B cell (primary cell): ENCODE results near the gene AKAP9. TPM values are rescaled to one million over a fixed set of nuclear protein-coding genes. Genes with fewer than 3 reads are reported as not detected.
"Not testable (repeated sequence)": the region's sequence is repeated elsewhere in the genome, so short reads cannot be mapped to it uniquely, and the experiment has no call there.

ENCODE experiments used
- ATAC-seq: fragments of 200-7000 bp; cut with Tn5 transposase; one replicate; pipeline ENCODE4 v1.10.0; 2021; ENCODE audit warnings: low read depth, mild to moderate bottlenecking, moderate number of reproducible peaks, moderate library complexity
- CTCF ChIA-PET: fragments of 350-600 bp; sonication (Branson Sonifier 250); formaldehyde crosslinking; loops from one replicate; lab custom pipeline; 2021; ENCODE audit warnings: antibody characterized with exemption, inconsistent platforms; lab: Charles Lee
- POLR2A ChIA-PET: fragments of 350-600 bp; sonication (Branson Sonifier 250); formaldehyde crosslinking; loops from one replicate; lab custom pipeline; 2021; ENCODE audit warnings: antibody characterized with exemption; lab: Charles Lee
- DNase-seq: peaks from one replicate; pipeline ENCODE4 v3.0.0; 2013
- H2AFZ ChIP-seq: 2 replicates; pipeline ENCODE4 v1.6.1; 2012; ENCODE audit warnings: mild to moderate bottlenecking, low read depth, low read length; ENCODE audit not compliant: insufficient read depth, poor library complexity, severe bottlenecking
- H3K27ac ChIP-seq, 2 donors: 1 replicate in 1 of 2; 2 replicates in 1 of 2; pipeline ENCODE4 v1.5.1; 2012 to 2013; ENCODE audit warnings: low read length in 2 of 2, mild to moderate bottlenecking in 2 of 2, moderate library complexity in 1 of 2
- H3K27me3 ChIP-seq, 4 experiments: fragments of 200-600 bp in 1 of 4; sonication (generic) in 1 of 4; replicated peaks in 1 of 4; 1 replicate in 2 of 4; 2 replicates in 2 of 4; pipeline versions ENCODE4 v1.6.1 to v1.7.0; 2013 to 2016; ENCODE audit warnings: low read length in 3 of 4, mild to moderate bottlenecking in 2 of 4, mixed read lengths in 1 of 4, moderate library complexity in 1 of 4; ENCODE audit not compliant: insufficient read depth in 4 of 4, control insufficient read depth in 3 of 4; ENCODE audit errors: control extremely low read depth in 1 of 4
- H3K36me3 ChIP-seq, 2 experiments: replicated peaks in 1 of 2; 1 replicate in 1 of 2; 2 replicates in 1 of 2; pipeline versions ENCODE4 v1.6.1 to v1.7.1; 2013; ENCODE audit warnings: low read length in 1 of 2; ENCODE audit not compliant: insufficient read depth in 2 of 2, control insufficient read depth in 1 of 2; ENCODE audit errors: control extremely low read depth in 1 of 2, extremely low read depth in 1 of 2
- H3K4me1 ChIP-seq, 2 donors: fragments of 200-600 bp in 1 of 2; sonication (generic) in 1 of 2; 1 replicate in 1 of 2; 2 replicates in 1 of 2; pipeline versions ENCODE4 v1.5.1 to v1.6.1; 2013 to 2017; ENCODE audit warnings: low read length in 2 of 2; ENCODE audit not compliant: control insufficient read depth in 2 of 2, insufficient read depth in 2 of 2
- H3K4me2 ChIP-seq: replicated peaks from 2 replicates; pipeline ENCODE3; 2012; ENCODE audit warnings: mild to moderate bottlenecking, low read depth, low read length; ENCODE audit not compliant: poor library complexity, severe bottlenecking
- H3K4me3 ChIP-seq, 5 experiments: fragments of 200-600 bp in 1 of 5; sonication (generic) in 1 of 5; 1 replicate in 3 of 5; 2 replicates in 2 of 5; pipeline versions ENCODE4 v1.5.1 to v1.7.0; 2011 to 2016; ENCODE audit warnings: low read length in 4 of 5, mild to moderate bottlenecking in 4 of 5, low read depth in 2 of 5, control low read depth in 1 of 5, moderate library complexity in 1 of 5; ENCODE audit not compliant: insufficient read depth in 1 of 5; ENCODE audit errors: control extremely low read depth in 1 of 5, extremely low read depth in 1 of 5
- H3K79me2 ChIP-seq: fragments of 200-600 bp; sonication (generic); one replicate; pipeline ENCODE4 v1.6.0; 2016; ENCODE audit warnings: low read length; ENCODE audit not compliant: control insufficient read depth, insufficient read depth
- H3K9ac ChIP-seq: fragments of 200-600 bp; sonication (generic); 2 replicates; pipeline ENCODE4 v1.6.1; 2017; ENCODE audit warnings: mild to moderate bottlenecking, low read length, moderate library complexity
- H3K9me3 ChIP-seq, 3 donors: one replicate each; pipeline versions ENCODE4 v1.6.1 to v1.7.1; 2013; ENCODE audit warnings: low read length in 2 of 3; ENCODE audit not compliant: control insufficient read depth in 2 of 3, insufficient read depth in 1 of 3; ENCODE audit errors: control extremely low read depth in 1 of 3
- H4K20me1 ChIP-seq: 2 replicates; pipeline ENCODE4 v1.6.0; 2012; ENCODE audit warnings: mild to moderate bottlenecking, low read length; ENCODE audit not compliant: insufficient read depth, control insufficient read depth, poor library complexity, severe bottlenecking
- H3K27ac Mint-ChIP-seq: one replicate; pipeline ENCODE4 v1.8.0; 2021; ENCODE audit warnings: mixed read lengths
- H3K27me3 Mint-ChIP-seq: one replicate; pipeline ENCODE4 v1.8.0; 2021; ENCODE audit warnings: mixed read lengths
- H3K4me1 Mint-ChIP-seq: one replicate; pipeline ENCODE4 v1.8.0; 2021; ENCODE audit warnings: mixed read lengths
- H3K4me3 Mint-ChIP-seq: one replicate; pipeline ENCODE4 v1.8.0; 2021; ENCODE audit warnings: mixed read lengths
- H3K9me3 Mint-ChIP-seq: one replicate; pipeline ENCODE4 v1.8.0; 2022; ENCODE audit warnings: mixed read lengths; ENCODE audit not compliant: insufficient read depth
- EZH2 ChIP-seq: IDR thresholded peaks from 2 replicates; pipeline ENCODE4 v1.6.1; 2012; ENCODE audit warnings: borderline replicate concordance, low read depth, mild to moderate bottlenecking, moderate library complexity, low read length; ENCODE audit not compliant: insufficient read depth, poor library complexity, severe bottlenecking
- WGBS: methylation state at CpG from one replicate; pipeline ENCODE4 v1.1.5; 2013; ENCODE audit warnings: missing lambda C conversion rate; ENCODE audit not compliant: insufficient coverage; 5-methylcytosine and 5-hydroxymethylcytosine counted together
- intact Hi-C: fragments of 100-400 bp; cut with micrococcal nuclease; formaldehyde crosslinking; loops from one replicate; pipeline ENCODE4 v1.10.0; 2022
- polyA plus RNA-seq: library from polyadenylated mRNA; depleted of rRNA; stranded (reverse); fragments of >200 nt; gene quantifications from 2 replicates; pipeline ENCODE4 v1.2.3, GENCODE V29; 2012
- total RNA-seq, 2 donors: library from RNA; stranded (reverse); fragments of 120-200 nt in 1 of 2; gene quantifications; 1 replicate in 1 of 2; 2 replicates in 1 of 2; pipeline versions ENCODE4 v1.2.3 to v1.2.4, GENCODE V29; 2013 to 2022
- TF ChIP-seq, protein P1 (sequence below): fragments of 200-600 bp; IDR thresholded peaks from one replicate; pipeline ENCODE4 v1.8.0; 2022; ENCODE audit warnings: antibody characterized with exemption, mild to moderate bottlenecking

The AKAP9 gene
- total and polyA plus RNA-seq, 2 donors (not counting 1 experiment from before 2014, with no cell fraction given), result 19.3 to 106 TPM

DNA sequence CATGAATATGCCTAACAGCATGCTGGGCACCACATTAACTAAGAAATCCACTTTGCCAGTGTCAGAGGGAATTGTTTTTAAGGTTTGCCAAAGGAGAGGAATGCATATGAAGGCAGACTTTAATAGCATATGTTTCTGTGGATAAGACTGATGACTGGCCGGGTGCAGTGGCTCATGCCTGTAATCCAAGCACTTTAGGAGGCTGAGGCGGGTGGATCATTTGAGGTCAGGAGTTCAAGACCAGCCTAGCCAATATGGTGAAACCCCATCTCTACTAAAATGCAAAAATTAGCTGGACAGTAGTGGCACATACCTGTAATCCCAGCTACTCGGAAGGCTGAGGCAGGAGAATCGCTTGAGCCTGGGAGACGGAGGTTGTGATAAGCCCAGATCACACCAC, 47.0 kb upstream of the AKAP9 start:
- CTCF ChIA-PET, result not testable (repeated sequence)

DNA sequence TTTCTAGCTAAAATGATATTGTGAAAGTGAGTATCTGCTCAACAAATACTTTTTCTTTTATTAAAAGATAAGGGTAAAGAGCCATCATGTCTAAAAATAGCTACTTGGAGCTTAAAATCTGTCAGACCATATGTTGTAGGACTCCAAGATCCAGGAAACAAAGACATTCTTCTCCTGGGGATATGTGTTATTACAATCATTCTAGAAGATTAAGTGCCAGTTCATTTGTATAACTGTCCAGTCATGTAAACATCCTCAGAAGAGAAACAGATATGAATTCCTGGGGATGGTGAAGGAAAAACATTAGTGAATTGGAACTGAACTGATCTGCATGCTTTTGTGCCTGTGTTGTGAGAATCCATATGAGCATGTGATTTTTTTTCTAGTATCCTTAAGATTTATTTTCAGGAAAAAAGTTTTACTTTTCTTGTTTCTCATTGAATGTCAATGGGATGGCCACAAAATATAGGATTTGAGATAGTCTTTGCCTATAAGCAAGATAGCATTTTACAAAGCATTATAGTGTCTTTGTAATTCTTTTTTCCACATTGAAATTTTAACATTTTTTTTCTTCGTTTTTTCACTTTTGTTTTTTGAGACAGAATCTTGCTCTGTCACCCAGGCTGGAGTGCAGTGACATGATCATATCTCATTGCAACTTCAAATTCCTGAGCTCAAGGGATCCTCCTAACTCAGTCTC, 45.7 kb upstream of the AKAP9 start:
- Histone ChIP-seq H4K20me1 (no peaks in the 10 kb centered on the region), H2AFZ (no peak overlapping the region), H3K27ac (no peak overlapping the region), H3K4me3 (no peak overlapping the region), H3K9me3 (no peaks in the 10 kb centered on the region), H3K4me2 (no peak overlapping the region), H3K27me3 (no peaks in the 10 kb centered on the region), H3K9ac (no peak overlapping the region), H3K36me3 (no peaks in the 10 kb centered on the region), H3K79me2 (no peaks in the 10 kb centered on the region), H3K4me1 (no peaks in the 10 kb centered on the region)
- DNase-seq (no peak), ATAC-seq (no peak)
- TF ChIP-seq, protein P1, sequence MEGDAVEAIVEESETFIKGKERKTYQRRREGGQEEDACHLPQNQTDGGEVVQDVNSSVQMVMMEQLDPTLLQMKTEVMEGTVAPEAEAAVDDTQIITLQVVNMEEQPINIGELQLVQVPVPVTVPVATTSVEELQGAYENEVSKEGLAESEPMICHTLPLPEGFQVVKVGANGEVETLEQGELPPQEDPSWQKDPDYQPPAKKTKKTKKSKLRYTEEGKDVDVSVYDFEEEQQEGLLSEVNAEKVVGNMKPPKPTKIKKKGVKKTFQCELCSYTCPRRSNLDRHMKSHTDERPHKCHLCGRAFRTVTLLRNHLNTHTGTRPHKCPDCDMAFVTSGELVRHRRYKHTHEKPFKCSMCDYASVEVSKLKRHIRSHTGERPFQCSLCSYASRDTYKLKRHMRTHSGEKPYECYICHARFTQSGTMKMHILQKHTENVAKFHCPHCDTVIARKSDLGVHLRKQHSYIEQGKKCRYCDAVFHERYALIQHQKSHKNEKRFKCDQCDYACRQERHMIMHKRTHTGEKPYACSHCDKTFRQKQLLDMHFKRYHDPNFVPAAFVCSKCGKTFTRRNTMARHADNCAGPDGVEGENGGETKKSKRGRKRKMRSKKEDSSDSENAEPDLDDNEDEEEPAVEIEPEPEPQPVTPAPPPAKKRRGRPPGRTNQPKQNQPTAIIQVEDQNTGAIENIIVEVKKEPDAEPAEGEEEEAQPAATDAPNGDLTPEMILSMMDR, result no peak
- TF ChIP-seq EZH2, result no peak
- WGBS, result 80% methylated on average over 1 of the region's 1 CpG
- ChIA-PET POLR2A (no interaction called here), CTCF (no interaction called here)
- no peaks in the 10 kb centered on the region for H3K9me3 Mint-ChIP-seq
- no peak overlapping the region for H3K4me3 Mint-ChIP-seq
- no peaks in the 10 kb centered on the region for H3K4me1 Mint-ChIP-seq
- intact Hi-C loops, result no loop called here
- peaks cover 12% of the 10 kb centered on the region for H3K27me3 Mint-ChIP-seq
- no peak overlapping the region for H3K27ac Mint-ChIP-seq

More for the DNA sequence above, 47.0 kb upstream of the AKAP9 start:
- peaks cover 12% of the 10 kb centered on the region for H3K27me3 Mint-ChIP-seq
- H3K4me3 Mint-ChIP-seq, H3K36me3 ChIP-seq, H3K4me1 ChIP-seq, H3K9me3 Mint-ChIP-seq, H3K27ac Mint-ChIP-seq, H3K27ac ChIP-seq, H4K20me1 ChIP-seq, H3K9ac ChIP-seq, H3K9me3 ChIP-seq, H2AFZ ChIP-seq, H3K4me2 ChIP-seq, H3K79me2 ChIP-seq, H3K4me3 ChIP-seq, H3K4me1 Mint-ChIP-seq, DNase-seq, ATAC-seq, H3K27me3 ChIP-seq, POLR2A ChIA-PET, intact Hi-C loops: not testable (repeated sequence)
- 83% methylated on average over 2 of the region's 5 CpGs for WGBS
